Measurements from ENCODE around the gene SMURF1. TPM values are rescaled to one million over a fixed set of nuclear protein-coding genes. Genes with fewer than 3 reads are reported as not detected.

Gene SMURF1
- total and polyA plus RNA-seq, 2 of the 4 experiments (the other 2 are of a cell fraction): 13.4 to 20.3 TPM

DNA sequence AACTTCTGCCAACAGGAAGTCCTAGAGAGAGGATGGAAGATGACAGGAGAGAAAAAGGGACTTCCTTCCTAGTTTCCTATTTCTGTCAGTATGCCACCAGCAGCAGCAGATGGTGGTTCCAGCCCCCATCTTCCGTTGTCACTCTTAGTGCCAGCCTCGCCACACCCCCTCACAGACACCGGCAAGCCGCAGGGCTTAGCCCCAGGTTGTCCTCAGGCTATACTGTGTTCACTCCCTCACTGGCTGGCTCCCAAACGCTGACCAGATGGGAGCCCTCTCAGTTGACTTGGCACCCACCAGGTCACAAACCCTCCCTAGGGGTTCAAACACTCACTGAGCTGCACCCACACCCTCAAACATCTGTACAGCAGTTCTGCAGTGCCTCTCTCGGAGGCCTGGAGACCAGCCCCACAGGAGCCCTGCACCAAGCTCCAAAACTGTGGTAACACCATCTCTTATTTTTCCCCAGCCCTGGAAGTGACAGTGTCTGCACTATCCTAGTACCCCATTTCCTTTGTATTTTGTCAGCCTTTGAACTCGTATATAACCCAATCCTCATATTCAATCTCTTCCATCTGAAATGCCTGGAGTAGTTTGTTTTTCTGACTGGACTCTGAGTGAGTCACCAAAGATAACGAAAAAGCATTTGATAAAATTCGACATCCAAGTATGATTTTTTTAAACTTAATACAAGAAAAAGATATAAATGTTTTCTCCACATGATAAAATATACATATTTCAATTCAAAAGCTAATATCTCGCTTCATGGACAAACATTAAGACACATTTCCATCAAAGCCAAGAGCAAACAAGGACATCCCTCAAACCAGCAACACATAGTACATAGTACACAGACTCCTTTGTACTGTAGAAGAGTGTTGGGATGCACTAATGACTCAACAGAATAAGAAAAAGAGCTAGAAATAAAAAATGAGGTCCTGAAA, 34.5 kb downstream of the SMURF1 start:
- DNase-seq: peak; percentile 62
- H4K20me1 ChIP-seq (ENCODE audit: insufficient read depth, low read length): peaks cover 56% of the 10 kb centered on the region
- TF ChIP-seq RAD21 (IDR thresholded peaks at IDR 0.05; ENCODE audit: low read length): no peak
- TF ChIP-seq CEBPB (IDR thresholded peaks at IDR 0.05; ENCODE audit: low read depth, low read length): no peak
- no peak for TF ChIP-seq NFE2L2 (IDR thresholded peaks at IDR 0.05; ENCODE audit: low read depth, low read length)
- TF ChIP-seq FOS (IDR thresholded peaks at IDR 0.05; ENCODE audit: low read depth, low read length): peak; percentile 55
- TF ChIP-seq POLR2A (IDR thresholded peaks at IDR 0.05; ENCODE audit: low read depth, low read length): no peak

More for the DNA sequence above, 34.5 kb downstream of the SMURF1 start:
- in situ Hi-C loops (cut with MboI; ENCODE audit: low sequenced_read_pairs) (no loop called here), dilution Hi-C loops (cut with HindIII; ENCODE audit: low sequenced_read_pairs, unreplicated experiment) (no loop called here), intact Hi-C loops (cut with micrococcal nuclease) (no loop called here)
- H2BK5ac ChIP-seq (ENCODE audit: low read depth, low read length, poor library complexity, severe bottlenecking): peak overlapping the region; percentile 76
- H2AK5ac ChIP-seq (ENCODE audit: low read depth, low read length): peak overlapping the region; percentile 92
- H4K8ac ChIP-seq (ENCODE audit: low read depth in 2 of 2, low read length in 2 of 2): peak overlapping the region; percentile 50 to 65; a peak in 3 of 4 replicates
- peaks cover 29 to 71% of the 10 kb centered on the region in 2 experiments for H3K79me1 ChIP-seq (ENCODE audit: low read depth in 1 of 2, low read length in 2 of 2)
- peak overlapping the region; percentile 91 for H2BK20ac ChIP-seq (ENCODE audit: low read depth, low read length)
- ATAC-seq (ENCODE audit: low read depth): peak; percentile 60
- H3K23ac ChIP-seq (ENCODE audit: low read depth, low read length): peak overlapping the region; percentile 76
- no peaks in the 10 kb centered on the region for H3K27me3 ChIP-seq (ENCODE audit: control insufficient read depth, insufficient read depth, low read length)
- H3K36me3 ChIP-seq (ENCODE audit: control insufficient read depth, insufficient read depth, low read length): peaks cover 2% of the 10 kb centered on the region; the same call in 1 of the 2 replicates
- ChIA-PET POLR2A (ENCODE audit: unreplicated experiment) (no interaction called here), CTCF (no interaction called here)
- peak overlapping the region; percentile 71; the same call in 1 of the 2 replicates for H3K56ac ChIP-seq (ENCODE audit: extremely low read depth, insufficient read depth, low read length)
- H2BK120ac ChIP-seq (ENCODE audit: low read depth, low read length): peak overlapping the region; percentile 50
- no peaks in the 10 kb centered on the region for H3K9me3 ChIP-seq (ENCODE audit: control insufficient read depth, insufficient read depth, low read length)
- H3K9me1 ChIP-seq (ENCODE audit: insufficient read depth, low read length): peaks cover 32% of the 10 kb centered on the region
- H3K4me2 ChIP-seq (ENCODE audit: low read depth, low read length): peak overlapping the region; percentile 47
- peak overlapping the region; percentile 83; the same call in 1 of the 3 replicates for H2BK15ac ChIP-seq (ENCODE audit: low read depth, low read length)
- BruUV-seq (replicated peaks): no TSS peak
- H3K4ac ChIP-seq (ENCODE audit: low read depth, low read length): peak overlapping the region; percentile 87
- H4K91ac ChIP-seq (ENCODE audit: insufficient read depth, low read depth, low read length): peak overlapping the region; percentile 69
- H3K4me1 ChIP-seq (ENCODE audit: control insufficient read depth, insufficient read depth, low read length): peaks cover 33% of the 10 kb centered on the region
- peak overlapping the region; percentile 35 for H2AFZ ChIP-seq (replicated peaks; ENCODE audit: low read length, poor library complexity)
- WGBS, 2 experiments (ENCODE audit: extremely low coverage in 2 of 2, insufficient read length in 1 of 2): 68% methylated on average over 4 of the region's 10 CpGs; no CpG with 5 or more reads in 1 of the 2 experiments
- H3K9ac ChIP-seq (ENCODE audit: low read depth, low read length): no peak overlapping the region; the same call in 1 of the 2 replicates
- peak overlapping the region; percentile 3 for H4K5ac ChIP-seq (ENCODE audit: low read depth, low read length)
- no peak overlapping the region for H3K4me3 ChIP-seq (ENCODE audit: insufficient read depth, low read depth, low read length)
- H3K14ac ChIP-seq (replicated peaks; ENCODE audit: low read depth, low read length): peak overlapping the region; percentile 85
- peak overlapping the region; percentile 75 for H3K27ac ChIP-seq (ENCODE audit: insufficient read depth, low read length)
- H2AK9ac ChIP-seq (replicated peaks; ENCODE audit: low read depth, low read length, poor library complexity): peak overlapping the region; percentile 50
- peak overlapping the region; percentile 14 for H3K18ac ChIP-seq (ENCODE audit: low read depth, low read length)
